SKM-1 (cell line): ENCODE results near the gene TEX13B.
"Not testable (repeated sequence)": the region's sequence is repeated elsewhere in the genome, so short reads cannot be mapped to it uniquely, and the experiment has no call there.

Experiments
- DNase-seq: peaks from one replicate; lab custom pipeline; 2025; ENCODE audit not compliant: unreplicated experiment; lab: John Stamatoyannopoulos, UW

The TEX13B gene, protein sequence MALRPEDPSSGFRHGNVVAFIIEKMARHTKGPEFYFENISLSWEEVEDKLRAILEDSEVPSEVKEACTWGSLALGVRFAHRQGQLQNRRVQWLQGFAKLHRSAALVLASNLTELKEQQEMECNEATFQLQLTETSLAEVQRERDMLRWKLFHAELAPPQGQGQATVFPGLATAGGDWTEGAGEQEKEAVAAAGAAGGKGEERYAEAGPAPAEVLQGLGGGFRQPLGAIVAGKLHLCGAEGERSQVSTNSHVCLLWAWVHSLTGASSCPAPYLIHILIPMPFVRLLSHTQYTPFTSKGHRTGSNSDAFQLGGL

DNA sequence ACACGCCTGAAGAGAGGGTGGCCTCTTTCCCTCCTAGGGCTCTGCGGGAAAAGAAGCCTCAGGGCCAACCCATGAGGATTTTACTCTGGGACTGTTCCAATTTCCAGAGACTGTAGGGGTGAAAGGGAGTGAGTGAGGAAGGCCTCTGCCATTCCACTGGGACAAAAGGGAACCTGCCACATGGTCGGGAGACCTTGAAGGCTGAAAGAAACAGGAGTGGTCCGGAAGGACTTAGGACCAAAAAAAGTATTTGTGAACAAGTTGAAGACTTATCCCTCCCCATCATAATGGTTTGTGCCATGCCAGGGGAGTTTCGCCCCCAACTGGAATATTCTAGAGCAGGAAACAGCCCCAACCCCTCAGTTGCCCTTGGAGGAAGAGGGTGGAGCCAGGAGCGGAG, at the start of gene TEX13B:
Gene TEX13B, minus strand, starts transcription at position 15 of the 400 bp plus-strand sequence. CDS start 243 bp downstream, outside the sequence.
- DNase-seq: no peak

- no peak for DNase-seq
These were observed 48.0 kb upstream of the TEX13B start for GRCh38 chrX:108029928-108030711.

DNA sequence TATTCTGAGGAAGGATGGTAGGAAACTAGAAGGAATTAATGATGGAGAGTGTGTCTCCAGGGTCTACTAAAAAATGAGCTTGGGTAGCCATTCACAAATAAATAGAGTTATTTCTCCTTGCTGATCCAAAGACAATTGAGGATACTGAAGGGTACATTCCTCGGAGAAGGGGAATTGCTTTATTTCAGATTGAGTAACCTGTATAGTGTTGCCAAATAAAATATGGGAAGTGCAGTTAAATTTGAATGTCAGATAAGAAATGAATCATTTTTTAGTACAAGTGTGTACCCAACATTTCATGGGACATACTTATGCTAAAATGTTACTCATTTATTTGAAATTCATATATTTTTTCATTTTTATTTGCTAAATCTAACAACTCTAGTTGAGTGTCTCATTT, 46.7 kb upstream of the TEX13B start:
- no peak for DNase-seq

- DNase-seq: no peak
These were observed 43.9 kb upstream of the TEX13B start for GRCh38 chrX:108025954-108026600.

- DNase-seq: no peak
These were observed 43.2 kb upstream of the TEX13B start for GRCh38 chrX:108025376-108025775.

GRCh38 chrX:108022491-108023089, 40.4 kb upstream of the TEX13B start:
- DNase-seq: no peak

GRCh38 chrX:108020631-108021030, 38.5 kb upstream of the TEX13B start:
- no peak for DNase-seq

GRCh38 chrX:108019382-108019875, 37.3 kb upstream of the TEX13B start:
- no peak for DNase-seq

- no peak for DNase-seq
These were observed 36.6 kb upstream of the TEX13B start for GRCh38 chrX:108018656-108019381.

GRCh38 chrX:108001218-108001814, 19.1 kb upstream of the TEX13B start:
- DNase-seq: no peak

DNA sequence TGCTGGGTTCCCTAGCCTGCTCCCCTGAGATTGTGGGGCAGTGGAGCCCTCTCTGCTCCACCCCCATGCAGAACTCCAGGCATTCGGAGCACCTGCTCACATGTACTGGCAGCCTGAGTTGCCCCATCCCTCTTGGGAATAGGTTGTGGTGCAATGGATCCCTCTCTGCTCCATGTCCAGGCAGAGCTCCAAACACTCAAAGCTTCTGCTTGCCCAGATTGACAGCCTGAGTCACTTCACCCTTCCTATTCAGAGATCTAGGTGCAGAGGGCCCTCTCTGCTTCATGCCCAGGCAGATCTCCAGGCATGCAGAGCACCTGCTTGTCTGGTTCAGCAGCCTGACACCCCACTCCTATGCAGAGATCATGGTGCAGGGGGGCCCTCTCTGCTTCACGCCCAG, 18.6 kb upstream of the TEX13B start:
- no peak for DNase-seq

GRCh38 chrX:107996124-107996523, 14.0 kb upstream of the TEX13B start:
- DNase-seq: no peak

- no peak for DNase-seq
These were observed 2.9 kb upstream of the TEX13B start for GRCh38 chrX:107985033-107985432.

DNA sequence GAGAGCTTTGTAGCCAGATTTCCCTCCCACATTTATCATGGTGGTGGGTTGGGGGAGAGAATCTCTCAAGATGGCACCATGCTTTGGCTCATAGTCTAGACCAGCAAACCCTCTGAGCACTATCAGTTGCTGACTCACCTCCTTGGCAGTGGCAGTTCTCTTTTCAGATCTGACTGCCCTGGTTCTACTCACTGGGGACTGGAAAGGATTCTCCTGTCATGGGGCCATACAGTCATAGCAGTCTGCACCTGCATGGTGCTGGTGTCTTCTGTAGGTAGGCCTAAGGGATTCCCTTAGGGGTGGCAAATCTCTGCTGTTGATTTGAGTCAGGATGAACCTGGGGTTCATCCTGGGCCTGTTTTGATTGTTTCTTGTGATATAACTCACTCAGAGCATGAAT, 2.6 kb downstream of the TEX13B start:
- no peak for DNase-seq

DNA sequence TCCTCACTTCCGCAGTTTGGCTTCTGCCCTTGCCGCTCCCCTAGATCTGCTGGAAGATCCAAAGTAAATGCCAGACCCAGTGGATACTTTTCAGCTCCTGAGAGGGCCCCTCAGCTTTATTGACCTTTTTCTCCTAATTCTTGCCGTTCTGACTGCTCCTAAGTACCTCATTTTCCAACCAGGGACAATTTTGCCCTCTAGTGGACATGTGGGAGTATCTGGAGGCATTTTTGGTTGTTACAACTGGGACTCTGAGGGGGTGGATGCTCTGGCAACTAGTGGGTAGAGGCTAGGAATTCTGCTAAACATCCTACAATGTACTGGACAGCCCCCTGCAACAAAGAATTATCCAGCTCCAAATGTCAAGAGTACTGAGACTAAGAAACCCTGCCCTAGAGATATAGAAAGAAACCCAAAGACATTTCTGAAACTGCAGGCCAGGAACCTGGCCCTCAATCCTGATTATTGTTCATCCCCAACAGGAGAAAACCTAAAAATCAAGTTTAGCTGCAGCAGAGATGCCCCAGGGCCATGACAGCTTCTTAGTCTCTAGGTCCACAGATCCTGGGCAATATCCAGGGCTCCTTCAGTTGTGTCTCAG, 3.4 kb downstream of the TEX13B start:
- DNase-seq: no peak

GRCh38 chrX:107978071-107978470, 4.1 kb downstream of the TEX13B start:
- DNase-seq: no peak

DNA sequence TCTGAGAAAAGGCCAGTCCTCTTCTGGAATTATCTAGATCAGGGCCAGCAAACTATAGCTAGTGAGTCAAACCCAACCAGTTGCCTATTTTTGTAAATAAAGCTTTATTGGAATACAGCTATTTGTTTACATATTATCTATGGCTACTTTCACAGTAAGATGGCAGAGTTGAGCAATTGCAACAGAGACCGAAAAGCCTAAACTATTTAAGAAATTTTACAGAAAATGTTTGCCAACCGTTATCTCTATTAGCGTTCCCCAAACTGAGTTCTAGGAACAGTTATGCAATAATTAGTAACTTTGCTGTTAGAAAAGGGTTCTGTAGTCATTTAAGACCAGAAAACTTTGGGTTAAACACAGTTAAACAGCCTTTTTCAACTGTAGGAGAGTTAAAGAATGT, 10.5 kb downstream of the TEX13B start:
- no peak for DNase-seq

- DNase-seq: no peak
These were observed 12.1 kb downstream of the TEX13B start for GRCh38 chrX:107970073-107970472.

GRCh38 chrX:107968623-107969022, 13.5 kb downstream of the TEX13B start:
- no peak for DNase-seq

DNA sequence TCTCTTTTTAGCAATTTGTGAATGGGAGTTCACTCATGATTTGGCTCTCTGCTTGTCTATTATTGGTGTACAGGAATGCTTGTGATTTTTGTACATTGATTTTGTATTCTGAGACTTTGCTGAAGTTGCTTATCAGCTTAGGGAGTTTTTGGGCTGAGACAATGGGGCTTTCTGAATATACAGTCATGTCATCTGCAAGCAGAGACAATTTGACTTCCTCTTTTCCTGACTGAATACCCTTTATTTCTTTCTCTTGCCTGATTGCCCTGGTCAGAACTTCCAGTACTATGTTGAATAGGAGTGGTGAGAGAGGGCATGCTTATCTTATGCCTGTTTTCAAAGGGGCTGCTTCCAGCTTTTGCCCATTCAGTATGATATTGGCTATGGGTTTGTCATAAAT, 26.8 kb downstream of the TEX13B start:
- DNase-seq: not testable (repeated sequence)
